Activated T-cell treated with anti-CD3 and anti-CD28 coated beads, Interleukin-2, amount 50 U/mL, for 24 hours (primary cell): ENCODE results near the gene DTX3.
"Not testable (repeated sequence)": the region's sequence is repeated elsewhere in the genome, so short reads cannot be mapped to it uniquely, and the experiment has no call there.

Experiments used
- DNase-seq: peaks from one replicate; pipeline ENCODE4 v3.0.0-alpha.2; 2020
- H3K27ac Mint-ChIP-seq: 2 replicates; pipeline ENCODE4 v1.8.0; 2020; ENCODE audit warnings: mild to moderate bottlenecking, mixed read lengths
- H3K27me3 Mint-ChIP-seq: 2 replicates; pipeline ENCODE4 v1.8.0; 2020; ENCODE audit warnings: mixed read lengths
- H3K36me3 Mint-ChIP-seq: 2 replicates; pipeline ENCODE4 v1.8.0; 2020; ENCODE audit warnings: low read depth, mixed read lengths
- H3K4me1 Mint-ChIP-seq: 2 replicates; pipeline ENCODE4 v1.8.0; 2020; ENCODE audit warnings: low read depth, mixed read lengths
- H3K4me3 Mint-ChIP-seq: 2 replicates; pipeline ENCODE4 v1.8.0; 2020; ENCODE audit warnings: mild to moderate bottlenecking, moderate library complexity, mixed read lengths
- H3K9me3 Mint-ChIP-seq: 2 replicates; pipeline ENCODE4 v1.8.0; 2020; ENCODE audit warnings: mixed read lengths

The DTX3 gene

GRCh38 chr12:57626111-57626920 is 21.7 kb downstream of the DTX3 start:
- H3K36me3 Mint-ChIP-seq: no peaks in the 10 kb centered on the region
- H3K9me3 Mint-ChIP-seq: no peaks in the 10 kb centered on the region
- peaks cover 97% of the 10 kb centered on the region for H3K27me3 Mint-ChIP-seq
- peak; percentile 26 for DNase-seq
- no peak overlapping the region for H3K4me3 Mint-ChIP-seq
- peaks cover 22% of the 10 kb centered on the region for H3K4me1 Mint-ChIP-seq
- H3K27ac Mint-ChIP-seq: no peak overlapping the region

- peaks cover 16% of the 10 kb centered on the region for H3K4me1 Mint-ChIP-seq
- H3K4me3 Mint-ChIP-seq: no peak overlapping the region
- no peak for DNase-seq
- no peaks in the 10 kb centered on the region for H3K9me3 Mint-ChIP-seq
- H3K27me3 Mint-ChIP-seq: peaks cover 97% of the 10 kb centered on the region
- H3K36me3 Mint-ChIP-seq: no peaks in the 10 kb centered on the region
- H3K27ac Mint-ChIP-seq: no peak overlapping the region
These were observed 22.4 kb downstream of the DTX3 start for GRCh38 chr12:57626921-57627445.

- H3K36me3 Mint-ChIP-seq: no peaks in the 10 kb centered on the region
- no peak overlapping the region for H3K4me3 Mint-ChIP-seq
- H3K27ac Mint-ChIP-seq: no peak overlapping the region
- H3K9me3 Mint-ChIP-seq: no peaks in the 10 kb centered on the region
- peak; percentile 49 for DNase-seq
- H3K4me1 Mint-ChIP-seq: peaks cover 14% of the 10 kb centered on the region
- peaks cover 94% of the 10 kb centered on the region for H3K27me3 Mint-ChIP-seq
These were observed 23.1 kb downstream of the DTX3 start for GRCh38 chr12:57627501-57628279.

- peaks cover 90% of the 10 kb centered on the region for H3K27me3 Mint-ChIP-seq
- no peak for DNase-seq
- no peaks in the 10 kb centered on the region for H3K36me3 Mint-ChIP-seq
These were observed 23.9 kb downstream of the DTX3 start for GRCh38 chr12:57628280-57629191.

GRCh38 chr12:57629897-57630471 is 25.4 kb downstream of the DTX3 start:
- Mint-ChIP-seq H3K36me3 (no peaks in the 10 kb centered on the region), H3K27ac (no peak overlapping the region), H3K9me3 (no peaks in the 10 kb centered on the region), H3K4me3 (no peak overlapping the region), H3K4me1 (peaks cover 20% of the 10 kb centered on the region), H3K27me3 (peaks cover 85% of the 10 kb centered on the region)
- DNase-seq: no peak

More at GRCh38 chr12:57628280-57629191, 23.9 kb downstream of the DTX3 start:
- H3K4me1 Mint-ChIP-seq: peaks cover 19% of the 10 kb centered on the region
- H3K9me3 Mint-ChIP-seq: no peaks in the 10 kb centered on the region
- no peak overlapping the region for H3K4me3 Mint-ChIP-seq
- no peak overlapping the region for H3K27ac Mint-ChIP-seq

GRCh38 chr12:57630891-57631433 is 26.3 kb downstream of the DTX3 start:
- H3K27ac Mint-ChIP-seq: no peak overlapping the region
- H3K9me3 Mint-ChIP-seq: no peaks in the 10 kb centered on the region
- no peaks in the 10 kb centered on the region for H3K36me3 Mint-ChIP-seq
- no peak overlapping the region for H3K4me3 Mint-ChIP-seq
- peaks cover 78% of the 10 kb centered on the region for H3K27me3 Mint-ChIP-seq
- H3K4me1 Mint-ChIP-seq: peaks cover 20% of the 10 kb centered on the region
- DNase-seq: no peak

GRCh38 chr12:57631566-57632072 is 27.0 kb downstream of the DTX3 start:
- no peak for DNase-seq
- Mint-ChIP-seq H3K4me1 (peaks cover 20% of the 10 kb centered on the region), H3K27me3 (peaks cover 71% of the 10 kb centered on the region), H3K4me3 (peak overlapping the region; percentile 35), H3K36me3 (no peaks in the 10 kb centered on the region), H3K27ac (no peak overlapping the region), H3K9me3 (no peaks in the 10 kb centered on the region)

GRCh38 chr12:57632073-57632957 is 27.7 kb downstream of the DTX3 start:
- DNase-seq: peak; percentile 62
- Mint-ChIP-seq H3K9me3 (no peaks in the 10 kb centered on the region), H3K36me3 (no peaks in the 10 kb centered on the region), H3K4me3 (peak overlapping the region; percentile 75), H3K27me3 (peaks cover 66% of the 10 kb centered on the region), H3K4me1 (peaks cover 15% of the 10 kb centered on the region), H3K27ac (no peak overlapping the region)

- peak; percentile 83 for DNase-seq
- H3K9me3 Mint-ChIP-seq: no peaks in the 10 kb centered on the region
- H3K4me1 Mint-ChIP-seq: peaks cover 8% of the 10 kb centered on the region
- no peak within 1 kb of the TSS for H3K27ac Mint-ChIP-seq
- H3K27me3 Mint-ChIP-seq: peaks cover 59% of the 10 kb centered on the region
- no peaks in the 10 kb centered on the region for H3K36me3 Mint-ChIP-seq
- peak within 1 kb of the TSS; percentile 75 for H3K4me3 Mint-ChIP-seq
These were observed 28.6 kb downstream of the DTX3 start, which contains the start of gene B4GALNT1 for GRCh38 chr12:57632958-57633840. Gene B4GALNT1, minus strand, starts transcription at chr12:57633201. Its CDS starts 1,069 bp downstream, at chr12:57632132.

GRCh38 chr12:57636731-57637130 is 32.1 kb downstream of the DTX3 start:
- H3K4me3 Mint-ChIP-seq, H3K27ac Mint-ChIP-seq, H3K9me3 Mint-ChIP-seq, DNase-seq, H3K4me1 Mint-ChIP-seq, H3K36me3 Mint-ChIP-seq: not testable (repeated sequence)
- peaks cover 38% of the 10 kb centered on the region for H3K27me3 Mint-ChIP-seq

- Mint-ChIP-seq H3K4me3 (no peak overlapping the region), H3K9me3 (no peaks in the 10 kb centered on the region), H3K4me1 (peaks cover 6% of the 10 kb centered on the region), H3K27ac (no peak overlapping the region), H3K27me3 (peaks cover 39% of the 10 kb centered on the region), H3K36me3 (no peaks in the 10 kb centered on the region)
- no peak for DNase-seq
These were observed 32.7 kb downstream of the DTX3 start for GRCh38 chr12:57637364-57637763.

GRCh38 chr12:57638096-57638495 is 33.5 kb downstream of the DTX3 start:
- H3K27me3 Mint-ChIP-seq: peaks cover 38% of the 10 kb centered on the region
- H3K4me1 Mint-ChIP-seq: peaks cover 5% of the 10 kb centered on the region
- no peak overlapping the region for H3K4me3 Mint-ChIP-seq
- H3K36me3 Mint-ChIP-seq: no peaks in the 10 kb centered on the region
- no peak overlapping the region for H3K27ac Mint-ChIP-seq
- no peaks in the 10 kb centered on the region for H3K9me3 Mint-ChIP-seq
- DNase-seq: no peak
